WTC11 (cell line): Measurements from ENCODE around the gene CDK5.

Source experiments
- CTCF ChIP-seq: fragments of 200-600 bp; IDR thresholded peaks from 2 replicates; pipeline ENCODE4 v1.8.0; 2022; ENCODE audit warnings: antibody characterized with exemption
- JUN ChIP-seq: sonication (generic); formaldehyde crosslinking; IDR thresholded peaks from 2 replicates; pipeline ENCODE4 v1.8.0; 2023; ENCODE audit warnings: mild to moderate bottlenecking, missing genetic modification reagents
- KAT7 ChIP-seq: sonication (generic); formaldehyde crosslinking; IDR thresholded peaks from 2 replicates; pipeline ENCODE4 v1.8.1; 2023; ENCODE audit warnings: missing genetic modification reagents, mild to moderate bottlenecking, borderline replicate concordance
- MYBL2 ChIP-seq: sonication (generic); formaldehyde crosslinking; IDR thresholded peaks from 2 replicates; pipeline ENCODE4 v1.8.1; 2023; ENCODE audit warnings: mild to moderate bottlenecking, moderate library complexity, missing genetic modification reagents
- SMAD3 ChIP-seq: sonication (generic); formaldehyde crosslinking; IDR thresholded peaks from 2 replicates; pipeline ENCODE4 v1.8.0; 2022; ENCODE audit warnings: missing genetic modification reagents, mild to moderate bottlenecking, borderline replicate concordance
- TEAD4 ChIP-seq: sonication (generic); formaldehyde crosslinking; IDR thresholded peaks from 2 replicates; pipeline ENCODE4 v1.8.0; 2022; ENCODE audit warnings: mild to moderate bottlenecking, missing genetic modification reagents
- USF2 ChIP-seq: sonication (generic); formaldehyde crosslinking; IDR thresholded peaks from 2 replicates; pipeline ENCODE4 v1.8.1; 2023; ENCODE audit warnings: mild to moderate bottlenecking, missing genetic modification reagents, moderate library complexity
- TF ChIP-seq, protein P1 (sequence below): sonication (generic); formaldehyde crosslinking; IDR thresholded peaks from 2 replicates; pipeline ENCODE4 v1.8.0; 2022; ENCODE audit warnings: mild to moderate bottlenecking, missing genetic modification reagents

DNA sequence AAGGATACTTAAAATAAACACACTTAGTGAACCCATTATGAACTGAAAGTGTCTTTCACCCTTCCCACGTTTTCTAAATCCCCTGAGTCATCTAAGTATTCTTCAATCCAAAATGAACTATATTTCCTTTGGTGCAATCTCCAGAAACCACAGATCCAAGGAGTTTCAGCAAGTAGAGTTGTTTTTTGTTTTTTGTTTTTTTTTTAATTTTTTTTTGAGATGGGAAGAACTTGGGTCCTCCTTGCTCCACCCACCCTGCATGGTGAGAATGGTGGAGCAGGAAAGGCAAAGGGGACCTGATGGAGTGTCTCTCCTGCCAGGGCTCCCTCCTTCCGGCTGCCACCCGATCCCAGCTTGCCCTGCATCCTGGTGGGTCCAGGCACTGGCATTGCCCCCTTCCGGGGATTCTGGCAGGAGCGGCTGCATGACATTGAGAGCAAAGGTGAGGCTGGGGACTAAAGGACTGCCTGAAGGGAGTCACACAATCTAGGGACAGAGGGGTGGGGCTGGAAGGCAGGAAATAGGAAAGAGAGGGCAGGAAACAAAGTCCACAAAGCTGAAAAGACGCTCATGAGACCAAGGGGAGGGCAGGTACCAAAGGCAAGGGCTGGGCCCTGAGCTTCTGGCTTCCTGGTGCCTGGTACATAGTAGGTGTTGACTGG lies 45.5 kb downstream of the CDK5 start:
- TF ChIP-seq CTCF: no peak
- TF ChIP-seq KAT7 (CRISPR knock-in tag): no peak
- no peak for TF ChIP-seq MYBL2
- TF ChIP-seq SMAD3 (CRISPR knock-in tag): no peak
- no peak for TF ChIP-seq USF2 (CRISPR knock-in tag)
- no peak for TF ChIP-seq TEAD4
- TF ChIP-seq JUN (CRISPR knock-in tag): no peak
- TF ChIP-seq, protein P1, sequence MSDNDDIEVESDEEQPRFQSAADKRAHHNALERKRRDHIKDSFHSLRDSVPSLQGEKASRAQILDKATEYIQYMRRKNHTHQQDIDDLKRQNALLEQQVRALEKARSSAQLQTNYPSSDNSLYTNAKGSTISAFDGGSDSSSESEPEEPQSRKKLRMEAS: no peak
